HAP-1 (cell line): ENCODE results near the gene DOCK9.
A peak's percentile ranks its signal among the peaks of the same experiment; 100 is the strongest.

Experiments
- DNase-seq, 2 experiments: peaks; one replicate each; pipeline ENCODE4 v3.0.0-alpha.2; 2016 to 2020; ENCODE audit warnings: low spot score in 2 of 2
- H3K27me3 ChIP-seq: fragments of 250-450 bp; sonication (Bioruptor Pico); 2 replicates; pipeline ENCODE4 v1.5.1; 2020; ENCODE audit warnings: low read depth, mild to moderate bottlenecking, moderate library complexity
- H3K36me3 ChIP-seq: fragments of 250-450 bp; sonication (Bioruptor Pico); replicated peaks from 2 replicates; pipeline ENCODE4 v1.5.1; 2020; ENCODE audit warnings: mild to moderate bottlenecking
- H3K4me1 ChIP-seq: fragments of 250-450 bp; sonication (Bioruptor Pico); 2 replicates; pipeline ENCODE4 v1.5.1; 2020; ENCODE audit warnings: mild to moderate bottlenecking
- H3K4me3 ChIP-seq: fragments of 250-450 bp; sonication (Bioruptor Pico); 2 replicates; pipeline ENCODE4 v1.5.1; 2020; ENCODE audit warnings: mild to moderate bottlenecking, moderate library complexity
- H3K9me3 ChIP-seq: fragments of 250-450 bp; sonication (Bioruptor Pico); 2 replicates; pipeline ENCODE4 v1.5.1; 2020; ENCODE audit warnings: mild to moderate bottlenecking, moderate library complexity
- in situ Hi-C: fragments of 300-500 bp; cut with MboI; formaldehyde crosslinking; loops from 3 replicates; pipeline ENCODE4 v1.14.3; 2020; ENCODE audit warnings: low sequenced_read_pairs, inconsistent platforms, mixed read lengths

Gene DOCK9

DNA sequence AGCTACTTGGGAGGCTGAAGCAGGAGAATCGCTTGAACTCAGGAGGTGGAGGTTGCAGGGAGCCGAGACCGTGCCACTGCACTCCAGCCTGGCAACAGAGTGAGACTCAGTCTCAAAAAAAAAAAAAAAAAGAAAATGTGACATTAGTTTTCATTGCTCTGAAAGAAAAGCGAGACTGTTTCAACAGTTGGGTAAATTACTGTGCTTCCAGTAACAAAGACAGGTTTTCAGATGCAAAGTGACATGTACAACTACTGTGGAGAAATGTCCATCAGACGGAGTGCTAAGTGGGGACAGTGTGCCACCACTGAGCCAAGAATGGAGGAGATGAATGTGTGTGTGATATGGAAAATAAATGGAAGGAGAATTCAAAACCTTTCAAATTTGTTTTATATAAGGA lies 201.2 kb downstream of the DOCK9 start:
- peak in 1 of 2 experiments; percentile 48 for DNase-seq
- no peaks in the 10 kb centered on the region for H3K27me3 ChIP-seq
- H3K4me1 ChIP-seq, result 0 out of 2 replicates have a peak, but pooled peaks cover 3% of the 10 kb centered on the region
- no peaks in the 10 kb centered on the region for H3K36me3 ChIP-seq
- no peaks in the 10 kb centered on the region for H3K9me3 ChIP-seq
- no peak overlapping the region for H3K4me3 ChIP-seq
- in situ Hi-C loops, result no loop called here

- no peak overlapping the region for H3K4me3 ChIP-seq
- no peaks in the 10 kb centered on the region for H3K9me3 ChIP-seq
- no peaks in the 10 kb centered on the region for H3K36me3 ChIP-seq
- no peaks in the 10 kb centered on the region for H3K27me3 ChIP-seq
- no peak for DNase-seq
- H3K4me1 ChIP-seq, result 0 out of 2 replicates have a peak, but pooled peaks cover 3% of the 10 kb centered on the region
- in situ Hi-C loops, result no loop called here
Observed at GRCh38 chr13:98775844-98776598, 201.8 kb downstream of the DOCK9 start.

DNA sequence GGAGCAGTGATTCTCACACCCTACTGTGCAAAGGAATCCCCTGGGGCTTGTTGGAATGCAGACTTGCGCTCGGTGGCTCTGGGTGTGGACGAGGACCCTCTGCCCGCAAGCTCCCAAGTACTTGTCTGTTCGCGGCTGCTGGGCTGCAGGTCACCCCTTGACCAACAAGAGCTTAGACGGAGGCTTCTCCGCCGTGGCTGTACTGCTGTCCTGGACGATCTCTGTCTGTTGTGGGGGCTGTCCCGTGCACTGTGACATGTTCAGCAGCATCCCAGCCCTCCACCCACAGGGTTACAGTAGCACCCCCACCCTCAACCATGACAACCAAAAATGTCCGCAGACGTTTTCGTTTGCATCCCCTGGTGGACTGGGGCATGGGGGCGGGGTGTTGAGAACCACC lies 202.5 kb downstream of the DOCK9 start:
- Histone ChIP-seq H3K36me3 (no peaks in the 10 kb centered on the region), H3K27me3 (no peaks in the 10 kb centered on the region), H3K9me3 (no peaks in the 10 kb centered on the region), H3K4me3 (no peak overlapping the region), H3K4me1 (0 out of 2 replicates have a peak, but pooled peaks cover 3% of the 10 kb centered on the region)
- DNase-seq, result no peak
- in situ Hi-C loops, result no loop called here

DNA sequence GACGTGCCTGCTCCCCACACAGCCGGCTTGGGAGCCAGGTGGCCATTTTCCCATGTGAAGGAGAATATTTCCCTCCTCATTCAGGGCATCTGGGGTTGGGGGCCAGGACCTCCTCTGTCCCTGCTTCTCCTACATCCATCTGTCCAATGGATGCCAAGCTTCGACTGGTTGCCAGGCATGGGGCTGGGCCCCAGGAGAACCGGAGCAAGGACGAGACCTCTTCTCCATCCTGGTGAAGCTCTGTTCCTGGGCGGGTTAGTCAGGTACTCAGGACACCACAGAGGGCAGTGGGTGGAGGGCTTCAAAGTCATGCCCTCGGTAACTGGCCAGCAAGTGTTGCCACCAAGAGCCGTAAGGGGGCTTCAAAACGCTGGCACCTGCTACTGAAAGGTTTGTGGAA lies 203.1 kb downstream of the DOCK9 start:
- in situ Hi-C loops, result no loop called here
- no peaks in the 10 kb centered on the region for H3K9me3 ChIP-seq
- DNase-seq, result no peak

GRCh38 chr13:98773921-98774320 lies 203.9 kb downstream of the DOCK9 start:
- no peaks in the 10 kb centered on the region for H3K36me3 ChIP-seq
- H3K4me3 ChIP-seq, result no peak overlapping the region
- H3K27me3 ChIP-seq, result no peaks in the 10 kb centered on the region
- H3K9me3 ChIP-seq, result no peaks in the 10 kb centered on the region
- no peak for DNase-seq
- in situ Hi-C loops, result no loop called here
- H3K4me1 ChIP-seq, result 0 out of 2 replicates have a peak, but pooled peaks cover 3% of the 10 kb centered on the region

More for the DNA sequence above, 203.1 kb downstream of the DOCK9 start:
- 0 out of 2 replicates have a peak, but pooled peaks cover 3% of the 10 kb centered on the region for H3K4me1 ChIP-seq
- H3K27me3 ChIP-seq, result no peaks in the 10 kb centered on the region
- no peaks in the 10 kb centered on the region for H3K36me3 ChIP-seq
- no peak overlapping the region for H3K4me3 ChIP-seq

DNA sequence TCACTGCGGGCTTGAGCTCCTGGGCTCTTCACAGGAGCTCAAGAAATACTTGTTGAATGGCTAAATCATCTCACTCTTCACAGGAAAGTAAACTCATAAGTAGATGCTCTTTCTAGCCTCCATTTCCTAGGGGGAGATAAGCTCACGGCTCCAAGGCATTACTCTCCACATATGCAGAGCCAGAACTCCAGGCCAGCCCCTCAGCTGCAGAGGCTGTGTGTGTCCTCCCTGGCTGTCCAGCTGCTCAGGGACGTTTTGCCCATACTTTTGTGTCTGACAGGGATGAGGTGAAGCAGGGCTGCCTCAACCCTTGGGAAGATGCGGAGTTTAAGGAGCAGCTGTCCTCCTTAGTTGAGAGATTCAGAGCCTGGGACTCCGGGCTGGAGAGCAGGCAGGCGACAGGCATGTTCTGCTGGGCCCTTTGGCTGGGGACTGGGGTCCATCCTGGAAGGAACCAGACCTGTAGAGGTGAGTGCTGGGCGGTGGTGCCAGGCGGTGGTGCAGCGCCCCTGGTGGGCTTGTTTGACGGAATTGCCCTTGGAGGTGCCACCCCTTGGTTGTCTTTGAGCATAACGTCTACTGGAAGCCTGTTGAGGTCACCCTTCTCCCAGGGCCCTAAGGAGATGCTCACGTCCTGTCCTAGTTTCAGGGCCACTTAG lies 204.9 kb downstream of the DOCK9 start:
- Histone ChIP-seq H3K27me3 (no peaks in the 10 kb centered on the region), H3K4me3 (no peak overlapping the region), H3K9me3 (no peaks in the 10 kb centered on the region), H3K36me3 (no peaks in the 10 kb centered on the region), H3K4me1 (0 out of 2 replicates have a peak, but pooled peaks cover 3% of the 10 kb centered on the region)
- in situ Hi-C loops, result no loop called here
- DNase-seq, result no peak

- H3K4me3 ChIP-seq, result no peak overlapping the region
- no peaks in the 10 kb centered on the region for H3K9me3 ChIP-seq
- H3K27me3 ChIP-seq, result no peaks in the 10 kb centered on the region
- DNase-seq, result no peak
- in situ Hi-C loops, result no loop called here
- H3K4me1 ChIP-seq, result 0 out of 2 replicates have a peak, but pooled peaks cover 3% of the 10 kb centered on the region
- H3K36me3 ChIP-seq, result no peaks in the 10 kb centered on the region
Observed at GRCh38 chr13:98771838-98772611, 205.8 kb downstream of the DOCK9 start.

DNA sequence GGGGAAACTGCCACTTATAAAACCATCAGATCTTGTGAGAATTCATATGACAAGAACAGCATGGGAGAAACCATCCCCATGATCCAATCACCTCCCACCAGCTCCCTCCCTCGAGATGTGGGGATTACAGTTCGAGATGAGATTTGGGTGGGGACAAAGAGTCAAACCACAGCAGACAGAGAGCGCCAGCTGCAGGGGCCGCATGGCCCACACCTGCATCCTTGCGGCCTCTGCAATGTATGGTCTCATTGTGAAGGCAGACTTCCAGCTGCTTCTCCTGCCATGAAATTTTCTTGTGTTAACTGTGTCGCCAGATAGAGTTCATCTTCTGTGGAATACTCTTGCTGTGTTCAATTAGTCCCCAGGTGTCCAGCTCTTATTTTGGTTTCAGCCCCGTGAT lies 208.1 kb downstream of the DOCK9 start:
- Histone ChIP-seq H3K36me3 (no peaks in the 10 kb centered on the region), H3K4me1 (no peaks in the 10 kb centered on the region), H3K9me3 (no peaks in the 10 kb centered on the region), H3K27me3 (no peaks in the 10 kb centered on the region), H3K4me3 (no peak overlapping the region)
- no peak for DNase-seq
- in situ Hi-C loops, result no loop called here

- Histone ChIP-seq H3K36me3 (no peaks in the 10 kb centered on the region), H3K4me1 (no peaks in the 10 kb centered on the region), H3K27me3 (no peaks in the 10 kb centered on the region), H3K4me3 (no peak overlapping the region), H3K9me3 (no peaks in the 10 kb centered on the region)
- in situ Hi-C loops, result no loop called here
- no peak for DNase-seq
Observed at GRCh38 chr13:98768522-98768921, 209.3 kb downstream of the DOCK9 start.

DNA sequence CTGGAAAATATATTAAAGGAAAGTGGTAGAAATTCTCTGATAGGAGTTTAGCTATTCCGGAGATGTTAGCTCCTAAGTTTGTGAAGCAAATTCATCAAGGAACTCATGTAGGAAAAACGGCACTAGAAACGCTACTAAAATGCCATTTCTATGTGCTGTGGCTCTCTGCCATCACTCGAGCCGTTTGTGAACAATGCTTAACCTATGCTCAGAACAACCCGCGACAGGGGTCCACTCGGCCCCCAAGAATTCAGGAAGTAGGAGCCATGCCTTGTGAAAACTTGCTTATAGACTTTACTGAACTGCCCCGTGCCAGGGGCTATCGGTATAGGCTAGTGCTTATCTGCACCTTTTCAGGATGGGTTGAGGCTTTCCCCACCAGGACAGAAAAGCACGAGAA lies 211.2 kb downstream of the DOCK9 start:
- no peak overlapping the region for H3K4me3 ChIP-seq
- H3K9me3 ChIP-seq, result no peaks in the 10 kb centered on the region
- no peak for DNase-seq
- H3K36me3 ChIP-seq, result no peaks in the 10 kb centered on the region
- H3K4me1 ChIP-seq, result no peaks in the 10 kb centered on the region
- in situ Hi-C loops, result no loop called here
- no peaks in the 10 kb centered on the region for H3K27me3 ChIP-seq

DNA sequence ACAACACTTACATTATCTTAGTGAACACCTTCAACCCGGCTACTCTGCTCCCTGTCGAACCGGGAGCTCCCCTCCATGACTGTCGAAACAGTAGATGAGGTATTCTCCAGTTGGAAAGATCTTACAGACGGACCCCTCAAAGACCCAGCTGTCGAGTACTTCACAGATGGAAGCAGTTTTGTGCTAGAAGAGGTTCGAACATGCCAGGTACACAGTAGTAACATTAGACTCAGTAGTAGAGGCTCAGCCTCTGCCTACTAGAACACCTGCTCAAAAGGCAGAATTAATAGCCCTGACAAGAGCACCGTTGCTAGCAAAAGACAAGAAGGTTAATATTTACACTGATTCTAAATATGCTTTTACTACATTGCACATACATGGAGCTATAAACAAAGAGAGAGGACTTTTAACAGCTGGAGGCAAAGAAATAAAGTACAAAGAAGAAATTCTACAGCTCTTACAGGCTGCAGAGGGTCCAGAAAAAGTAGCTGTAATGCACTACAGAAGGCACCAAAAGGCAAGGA lies 211.8 kb downstream of the DOCK9 start:
- Histone ChIP-seq H3K9me3 (no peaks in the 10 kb centered on the region), H3K36me3 (no peaks in the 10 kb centered on the region), H3K4me1 (no peaks in the 10 kb centered on the region), H3K27me3 (no peaks in the 10 kb centered on the region), H3K4me3 (no peak overlapping the region)
- in situ Hi-C loops, result no loop called here
- DNase-seq, result no peak

GRCh38 chr13:98761986-98762616 lies 215.8 kb downstream of the DOCK9 start:
- Histone ChIP-seq H3K4me3 (no peak overlapping the region), H3K9me3 (0 out of 2 replicates have a peak, but pooled peaks cover 4% of the 10 kb centered on the region), H3K4me1 (no peaks in the 10 kb centered on the region), H3K36me3 (no peaks in the 10 kb centered on the region), H3K27me3 (no peaks in the 10 kb centered on the region)
- no peak for DNase-seq
- in situ Hi-C loops, result no loop called here
